Subcutaneous adipose tissue (tissue), 4 donors: Measurements from ENCODE around the gene ZNF407. TPM values are rescaled to one million over a fixed set of nuclear protein-coding genes. Genes with fewer than 3 reads are reported as not detected.

Experiments
- CTCF ChIP-seq: fragments of 450-650 bp; IDR thresholded peaks from one replicate; pipeline ENCODE4 v1.5.1; 2016; ENCODE audit warnings: low read depth, mild to moderate bottlenecking, control low read depth, antibody characterized with exemption, moderate library complexity
- total RNA-seq, 4 donors: library from RNA; depleted of rRNA; stranded (reverse); fragments of >200 nt; gene quantifications; one replicate each; pipeline ENCODE4 v1.1.0, GENCODE V29; 2016

The ZNF407 gene
- total RNA-seq, 4 donors from 2014 or later, result 16.0 to 24.3 (median 19.6) TPM

DNA sequence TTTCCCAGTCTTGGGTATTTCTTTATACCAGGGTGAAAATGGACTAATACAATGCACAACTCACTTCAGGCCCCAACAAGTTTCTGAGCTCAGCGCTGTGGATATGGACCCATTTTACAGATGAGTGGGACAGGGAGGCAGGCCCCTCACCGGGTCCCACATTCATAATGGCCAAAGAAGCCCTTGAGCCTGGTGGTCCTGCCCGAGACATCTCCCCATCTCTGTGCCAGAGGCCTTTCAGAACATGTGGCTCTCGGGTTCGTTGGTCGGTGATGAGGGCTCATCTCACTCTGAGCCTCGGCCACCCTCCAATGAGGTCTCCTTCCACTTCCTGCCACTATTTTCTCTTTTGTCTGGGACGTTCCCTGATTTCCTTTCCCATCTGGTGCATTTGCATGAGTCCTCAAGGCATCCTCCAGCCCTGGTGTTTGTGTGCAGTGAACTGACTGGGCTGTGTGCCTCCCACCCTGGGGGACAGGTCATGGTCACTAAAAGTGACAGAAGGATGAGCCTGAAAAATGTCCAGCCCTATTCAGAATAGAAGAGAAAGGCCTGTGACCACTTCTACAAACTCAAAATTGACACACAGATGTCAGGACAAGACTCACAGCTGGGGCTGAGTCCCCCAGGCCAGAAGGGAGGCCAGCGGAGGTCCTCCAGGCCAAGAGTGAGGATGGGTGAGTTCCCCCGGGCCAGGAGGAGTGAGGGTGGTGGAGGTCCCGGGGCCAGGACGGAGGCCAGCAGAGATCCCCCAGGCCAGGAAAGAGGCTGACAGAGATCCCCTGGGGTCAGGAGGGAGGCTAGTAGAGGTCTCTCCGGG, 476.7 kb downstream of the ZNF407 start:
- no peak for TF ChIP-seq CTCF

GRCh38 chr18:75075016-75075305, 477.3 kb downstream of the ZNF407 start:
- no peak for TF ChIP-seq CTCF

GRCh38 chr18:75075429-75075841, 477.8 kb downstream of the ZNF407 start:
- no peak for TF ChIP-seq CTCF

- TF ChIP-seq CTCF, result no peak
These were observed 478.6 kb downstream of the ZNF407 start for GRCh38 chr18:75076286-75076685.

DNA sequence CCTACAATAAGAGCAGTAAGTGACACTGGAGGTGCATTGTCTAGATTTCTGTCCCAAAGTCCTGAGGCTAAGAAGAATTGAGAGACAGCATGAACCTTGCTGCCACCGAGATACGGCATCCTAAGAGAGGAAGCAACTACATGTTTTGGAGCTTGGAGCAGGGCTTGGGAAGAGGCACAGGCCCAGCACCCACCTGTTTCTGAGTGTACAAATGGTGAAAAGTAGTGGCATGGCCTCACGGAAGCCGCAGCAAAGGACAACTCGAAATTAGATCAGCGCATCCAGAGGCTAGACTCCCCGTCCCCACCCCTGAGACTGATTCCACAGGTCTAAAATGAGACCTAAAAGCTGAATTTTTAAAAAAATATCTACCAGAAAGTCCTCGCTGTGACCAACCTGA, 483.8 kb downstream of the ZNF407 start:
- no peak for TF ChIP-seq CTCF

- TF ChIP-seq CTCF, result no peak
These were observed 485.5 kb downstream of the ZNF407 start for GRCh38 chr18:75083131-75083530.

DNA sequence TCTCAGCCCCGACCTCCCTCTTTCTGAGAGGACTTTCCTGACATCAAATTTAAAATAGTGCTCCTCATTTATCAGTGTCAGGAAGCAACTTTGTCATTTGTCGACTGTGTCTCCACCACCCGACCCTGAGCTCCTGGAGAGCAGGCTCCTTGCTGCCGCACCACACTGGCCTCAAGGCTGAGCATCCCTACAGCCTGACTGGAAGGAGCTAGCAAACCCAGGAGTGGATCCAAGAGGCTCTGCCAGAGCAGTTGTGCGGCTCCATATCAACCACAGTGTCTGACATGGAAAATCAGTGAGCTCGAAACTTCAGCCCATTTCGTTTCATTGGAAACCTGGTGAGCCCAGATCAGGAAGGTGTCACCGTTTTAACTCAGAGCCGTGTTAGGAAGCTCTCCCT, 486.1 kb downstream of the ZNF407 start:
- TF ChIP-seq CTCF, result no peak
